Calu3 (cell line): Measurements from ENCODE around the gene SAMD4A. TPM values are rescaled to one million over a fixed set of nuclear protein-coding genes. Genes with fewer than 3 reads are reported as not detected.

Source experiments
- BruUV-seq: library from RNA; stranded (reverse); fragments of 400-500 nt; replicated peaks from 2 replicates; lab custom pipeline; 2021; lab: Mats Ljungman, UMichigan
- CTCF ChIA-PET: fragments of 300-600 bp; sonication (Branson Sonifier 250); formaldehyde crosslinking; loops from one replicate; lab custom pipeline; 2022; ENCODE audit warnings: antibody characterized with exemption; lab: Charles Lee
- DNase-seq: peaks from one replicate; pipeline ENCODE4 v3.0.0; 2022
- H3K27ac Mint-ChIP-seq: one replicate; pipeline ENCODE4 v1.8.0; 2022; ENCODE audit warnings: mixed read lengths; ENCODE audit not compliant: unreplicated experiment
- H3K27me3 Mint-ChIP-seq: one replicate; pipeline ENCODE4 v1.8.0; 2022; ENCODE audit warnings: mixed read lengths; ENCODE audit not compliant: unreplicated experiment
- H3K36me3 Mint-ChIP-seq: one replicate; pipeline ENCODE4 v1.8.0; 2022; ENCODE audit warnings: mild to moderate bottlenecking, moderate library complexity, mixed read lengths; ENCODE audit not compliant: insufficient read depth, unreplicated experiment
- H3K4me1 Mint-ChIP-seq: one replicate; pipeline ENCODE4 v1.8.0; 2022; ENCODE audit warnings: mild to moderate bottlenecking, low read depth, mixed read lengths; ENCODE audit not compliant: unreplicated experiment
- H3K4me3 Mint-ChIP-seq: one replicate; pipeline ENCODE4 v1.8.0; 2022; ENCODE audit warnings: mild to moderate bottlenecking, low read depth, moderate library complexity, mixed read lengths; ENCODE audit not compliant: unreplicated experiment
- H3K9me3 Mint-ChIP-seq: one replicate; pipeline ENCODE4 v1.8.0; 2022; ENCODE audit warnings: low read depth, mixed read lengths; ENCODE audit not compliant: unreplicated experiment
- intact Hi-C: fragments of 100-400 bp; cut with micrococcal nuclease; formaldehyde crosslinking; loops from one replicate; pipeline ENCODE4 v1.10.0; 2022; ENCODE audit not compliant: unreplicated experiment
- total RNA-seq: library from RNA; stranded (reverse); gene quantifications from 2 replicates; pipeline ENCODE4 v1.2.3, GENCODE V29; 2022
- TF ChIP-seq, protein P1 (sequence below): fragments of 200-600 bp; IDR thresholded peaks from one replicate; pipeline ENCODE4 v1.8.0; 2022; ENCODE audit warnings: antibody characterized with exemption; ENCODE audit not compliant: unreplicated experiment

SAMD4A gene
- total RNA-seq, 1 experiment from 2014 or later = 14.4 TPM

DNA sequence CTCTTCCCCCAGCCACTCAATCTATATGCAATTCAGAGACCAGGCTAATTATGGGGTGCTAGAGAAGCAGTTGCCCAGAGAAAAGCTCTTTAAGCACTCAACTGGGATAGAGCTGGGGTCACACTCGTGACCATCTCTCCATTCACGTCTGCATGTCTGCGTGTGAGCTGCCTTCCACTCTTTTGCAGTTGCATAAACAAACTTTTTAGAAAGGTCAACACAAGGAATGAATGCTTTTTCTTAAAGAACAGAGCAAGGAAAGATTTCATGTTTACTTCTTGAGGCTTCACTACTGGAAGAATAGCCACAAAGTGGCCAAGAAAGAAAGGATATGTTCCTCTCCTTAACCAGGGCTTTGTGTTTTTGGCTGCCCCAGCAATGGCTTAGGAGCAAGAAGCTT is 151.1 kb downstream of the SAMD4A start:
- H3K9me3 Mint-ChIP-seq = no peaks in the 10 kb centered on the region
- H3K36me3 Mint-ChIP-seq = no peaks in the 10 kb centered on the region
- intact Hi-C loops = no loop called here
- no peak overlapping the region for H3K27ac Mint-ChIP-seq
- no TSS peak for BruUV-seq
- CTCF ChIA-PET = interaction anchor here (0.7 kb wide), 1 partner anchor 21 kb away, joined by 5 read pairs; no protein-coding TSS in a partner anchor
- no peak overlapping the region for H3K4me3 Mint-ChIP-seq
- no peaks in the 10 kb centered on the region for H3K4me1 Mint-ChIP-seq
- TF ChIP-seq, protein P1, sequence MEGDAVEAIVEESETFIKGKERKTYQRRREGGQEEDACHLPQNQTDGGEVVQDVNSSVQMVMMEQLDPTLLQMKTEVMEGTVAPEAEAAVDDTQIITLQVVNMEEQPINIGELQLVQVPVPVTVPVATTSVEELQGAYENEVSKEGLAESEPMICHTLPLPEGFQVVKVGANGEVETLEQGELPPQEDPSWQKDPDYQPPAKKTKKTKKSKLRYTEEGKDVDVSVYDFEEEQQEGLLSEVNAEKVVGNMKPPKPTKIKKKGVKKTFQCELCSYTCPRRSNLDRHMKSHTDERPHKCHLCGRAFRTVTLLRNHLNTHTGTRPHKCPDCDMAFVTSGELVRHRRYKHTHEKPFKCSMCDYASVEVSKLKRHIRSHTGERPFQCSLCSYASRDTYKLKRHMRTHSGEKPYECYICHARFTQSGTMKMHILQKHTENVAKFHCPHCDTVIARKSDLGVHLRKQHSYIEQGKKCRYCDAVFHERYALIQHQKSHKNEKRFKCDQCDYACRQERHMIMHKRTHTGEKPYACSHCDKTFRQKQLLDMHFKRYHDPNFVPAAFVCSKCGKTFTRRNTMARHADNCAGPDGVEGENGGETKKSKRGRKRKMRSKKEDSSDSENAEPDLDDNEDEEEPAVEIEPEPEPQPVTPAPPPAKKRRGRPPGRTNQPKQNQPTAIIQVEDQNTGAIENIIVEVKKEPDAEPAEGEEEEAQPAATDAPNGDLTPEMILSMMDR = no peak
- no peaks in the 10 kb centered on the region for H3K27me3 Mint-ChIP-seq
- DNase-seq = no peak

DNA sequence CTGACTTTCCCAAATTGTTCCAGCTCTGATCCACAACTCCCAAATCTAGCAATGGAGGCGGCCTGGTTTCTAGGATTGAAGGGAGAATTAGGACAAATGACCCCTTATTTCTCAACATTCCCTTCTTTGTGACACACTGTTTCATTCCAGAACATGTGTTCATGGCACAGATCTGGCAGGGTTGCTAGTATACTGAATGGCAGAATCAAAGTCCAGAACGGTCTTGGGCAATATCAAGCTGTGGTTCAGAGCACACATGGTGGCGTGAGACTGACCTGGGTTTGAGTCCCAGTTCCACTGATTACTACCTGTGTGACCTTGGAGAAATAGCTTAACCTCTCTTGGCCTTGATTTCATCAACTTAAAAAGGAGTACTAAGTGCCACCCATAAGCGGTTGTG is 152.5 kb downstream of the SAMD4A start:
- BruUV-seq = no TSS peak
- TF ChIP-seq, protein P1 = no peak
- Mint-ChIP-seq H3K4me1 (no peaks in the 10 kb centered on the region), H3K36me3 (no peaks in the 10 kb centered on the region), H3K27me3 (no peaks in the 10 kb centered on the region), H3K4me3 (no peak overlapping the region), H3K27ac (no peak overlapping the region), H3K9me3 (no peaks in the 10 kb centered on the region)
- intact Hi-C loops = no loop called here
- CTCF ChIA-PET = interaction anchor here (0.6 kb wide), 1 partner anchor 240 kb away, joined by 3 read pairs; no protein-coding TSS in a partner anchor
- DNase-seq = no peak

DNA sequence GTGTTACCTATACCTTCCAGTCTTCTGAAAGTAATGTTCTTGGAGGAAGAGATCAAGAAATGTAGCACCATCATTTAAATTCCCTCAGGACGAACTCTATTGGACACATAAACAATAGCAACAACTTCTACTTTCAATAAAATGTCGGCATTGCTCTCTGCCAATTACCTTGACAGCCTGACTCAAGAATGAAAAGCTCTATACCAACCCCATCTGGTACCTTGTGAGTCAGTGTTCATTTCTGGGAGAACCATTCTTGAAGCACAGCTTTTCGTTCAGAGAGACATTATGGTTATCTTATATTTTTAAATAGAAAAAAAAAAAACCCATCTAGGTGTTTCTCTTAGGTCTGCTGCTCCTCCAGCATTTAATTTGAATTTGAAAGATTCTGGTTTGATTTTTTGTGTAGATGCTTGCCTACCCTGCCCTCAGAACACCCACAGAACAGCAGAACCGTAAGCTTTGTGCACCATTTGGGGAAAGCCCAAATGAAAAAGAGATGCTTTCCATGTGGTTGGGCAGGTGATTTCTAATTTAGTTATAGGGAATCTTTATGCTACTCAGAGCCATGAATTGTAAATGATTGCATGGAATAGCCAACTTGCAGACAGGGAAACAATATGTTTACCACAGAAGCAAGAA is 156.0 kb downstream of the SAMD4A start:
- H3K9me3 Mint-ChIP-seq = no peaks in the 10 kb centered on the region
- no peak overlapping the region for H3K4me3 Mint-ChIP-seq
- no peak overlapping the region for H3K27ac Mint-ChIP-seq
- peak; percentile 20 for DNase-seq
- H3K36me3 Mint-ChIP-seq = no peaks in the 10 kb centered on the region
- CTCF ChIA-PET = interaction anchor here (0.7 to 1.2 kb wide), 6 partner anchors 32 to 523 kb away, joined by 3 to 6 read pairs (median 4); no protein-coding TSS in a partner anchor
- BruUV-seq = no TSS peak
- H3K4me1 Mint-ChIP-seq = no peaks in the 10 kb centered on the region
- H3K27me3 Mint-ChIP-seq = no peaks in the 10 kb centered on the region
- TF ChIP-seq, protein P1 = no peak
- intact Hi-C loops = no loop called here

DNA sequence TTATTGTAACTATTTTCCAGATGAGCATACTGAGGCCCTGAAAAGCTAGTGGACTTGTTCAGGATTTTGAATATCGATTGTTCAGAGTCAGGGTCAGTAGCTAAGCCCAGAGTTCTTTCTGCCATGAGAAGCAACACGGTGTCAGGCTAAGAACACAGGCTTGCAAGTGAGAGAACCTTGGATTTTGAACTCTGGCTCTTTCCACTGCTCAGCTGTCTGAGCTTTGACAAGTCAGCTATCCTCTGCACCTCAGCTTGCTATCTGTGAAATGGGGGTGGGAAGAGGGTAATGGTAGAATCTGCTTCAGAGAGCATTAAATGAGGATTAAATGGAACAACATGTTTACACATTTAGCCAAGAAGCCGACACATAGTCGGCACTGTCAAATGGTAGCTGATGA is 157.2 kb downstream of the SAMD4A start:
- no peak overlapping the region for H3K27ac Mint-ChIP-seq
- H3K9me3 Mint-ChIP-seq = no peaks in the 10 kb centered on the region
- no peaks in the 10 kb centered on the region for H3K27me3 Mint-ChIP-seq
- no peaks in the 10 kb centered on the region for H3K36me3 Mint-ChIP-seq
- H3K4me3 Mint-ChIP-seq = no peak overlapping the region
- CTCF ChIA-PET = interaction anchor here (0.9 kb wide), 1 partner anchor 160 kb away, joined by 4 read pairs; no protein-coding TSS in a partner anchor
- H3K4me1 Mint-ChIP-seq = no peaks in the 10 kb centered on the region
- no peak for DNase-seq
- TF ChIP-seq, protein P1 = no peak
- no TSS peak for BruUV-seq
- intact Hi-C loops = no loop called here
